K562 treated with DMSO at 1 percent for 24 hours (cell line): ENCODE measurements around the gene KCNC2. TPM values are rescaled to one million over a fixed set of nuclear protein-coding genes. Genes with fewer than 3 reads are reported as not detected.

Experiments used
- total RNA-seq: library from RNA; unstranded; fragments of 300-600 nt; gene quantifications from 2 replicates; pipeline ENCODE4 v1.2.3, GENCODE V29; 2022; ENCODE audit warnings: low read depth; ENCODE audit not compliant: insufficient read depth

KCNC2 gene
- total RNA-seq, result not detected in 2 replicates

DNA sequence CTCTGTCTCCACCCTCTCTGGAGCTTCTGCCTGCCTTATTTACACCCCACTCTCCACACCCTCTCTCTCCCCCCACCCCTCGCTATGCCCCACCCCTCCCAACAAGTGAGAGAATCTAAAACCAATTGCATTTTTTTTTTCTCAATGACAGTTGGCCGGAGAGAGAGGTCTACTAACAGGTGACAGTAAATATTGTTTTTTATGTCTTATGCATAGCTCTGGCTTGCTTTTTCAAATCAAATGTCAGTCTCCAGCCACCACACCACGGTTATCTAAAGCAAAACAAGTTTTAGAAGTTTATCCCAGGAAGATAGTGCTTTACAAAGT is at the start of gene KCNC2:
Gene KCNC2, minus strand, starts transcription at position 28 of the 327 bp plus-strand sequence.

Other genes starting within 250 kb of the KCNC2 start
- gene CAPS2, start 120.5 kb upstream of the KCNC2 start, total RNA-seq, result 0.68 and 3.4 TPM in 2 replicates
- gene GLIPR1L1, start 124.8 kb upstream of the KCNC2 start, total RNA-seq, result not detected in 2 replicates
- gene GLIPR1L2, start 181.2 kb upstream of the KCNC2 start, total RNA-seq, result not detected in 2 replicates